HEK293 (cell line): ENCODE data around the gene NGB.

Source experiments
- ATF2 ChIP-seq: fragments of 450-650 bp; formaldehyde crosslinking; IDR thresholded peaks from 2 replicates; pipeline ENCODE4 v1.5.1; 2016; ENCODE audit warnings: missing biosample characterization, missing genetic modification characterization, low read depth
- KLF10 ChIP-seq: fragments of 450-650 bp; IDR thresholded peaks from 2 replicates; pipeline ENCODE4 v1.5.1; 2018; ENCODE audit warnings: missing biosample characterization, mild to moderate bottlenecking, missing genetic modification characterization

GRCh38 chr14:77219591-77219990 is 51.4 kb downstream of the NGB start:
- TF ChIP-seq KLF10 (no peak), ATF2 (tag by site-specific recombination) (no peak)
